Stimulated activated CD4-positive, alpha-beta T cell treated with anti-CD3 and anti-CD28 coated beads, Interleukin-1b, Interleukin-23, amount 100 ng/mL, for 24 hours (primary cell): ENCODE data around the gene DNER.

Experiments
- DNase-seq, 4 experiments: peaks; one replicate each; pipeline ENCODE4 v3.0.0-alpha.2; 2020; ENCODE audit warnings: low read depth in 4 of 4, low spot score in 1 of 4

The DNER gene

DNA sequence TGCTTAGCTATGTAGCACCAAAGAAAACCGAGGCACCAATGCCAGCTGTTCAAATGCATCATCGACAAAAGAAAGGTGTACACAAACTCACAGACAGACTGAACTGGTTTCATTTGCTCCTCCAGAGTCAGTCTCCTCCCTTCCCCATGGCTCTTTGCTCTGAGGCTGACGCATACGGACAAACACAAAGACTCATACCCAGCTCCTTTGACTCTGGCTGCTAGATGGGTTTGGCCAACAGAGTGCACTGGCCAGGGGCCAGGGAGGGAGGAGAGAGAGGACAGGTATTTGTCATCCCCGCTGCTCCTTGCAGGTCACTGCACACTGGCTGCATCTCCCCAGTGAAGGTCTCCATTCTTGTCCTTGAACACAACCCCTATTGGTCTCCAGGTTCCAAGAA is 40.7 kb downstream of the DNER start:
- no peak for DNase-seq

- no peak for DNase-seq
Observed at GRCh38 chr2:229672021-229672420, 42.3 kb downstream of the DNER start.

- no peak for DNase-seq
Observed at GRCh38 chr2:229669841-229670240, 44.5 kb downstream of the DNER start.

- DNase-seq = no peak
Observed at GRCh38 chr2:229666811-229667210, 47.5 kb downstream of the DNER start.

DNA sequence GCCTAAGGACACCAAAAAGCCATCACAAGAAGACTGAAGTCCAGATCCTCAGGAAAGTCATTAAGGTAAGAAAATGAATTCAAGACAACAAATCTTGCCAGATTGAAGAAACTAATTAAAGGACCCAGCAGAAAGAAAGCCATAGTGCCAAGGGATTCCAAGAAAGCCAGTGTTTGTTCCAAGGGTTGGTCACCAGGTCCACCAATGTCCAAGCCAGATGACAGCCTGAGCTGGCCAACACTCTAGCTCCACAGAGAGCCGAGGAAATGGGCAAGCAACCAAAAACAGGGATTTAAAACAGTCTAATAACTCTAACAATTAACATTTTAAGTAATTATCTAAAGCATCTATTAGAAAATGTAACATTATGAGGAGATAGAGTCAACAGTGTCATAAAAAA is 49.2 kb downstream of the DNER start:
- no peak for DNase-seq

DNA sequence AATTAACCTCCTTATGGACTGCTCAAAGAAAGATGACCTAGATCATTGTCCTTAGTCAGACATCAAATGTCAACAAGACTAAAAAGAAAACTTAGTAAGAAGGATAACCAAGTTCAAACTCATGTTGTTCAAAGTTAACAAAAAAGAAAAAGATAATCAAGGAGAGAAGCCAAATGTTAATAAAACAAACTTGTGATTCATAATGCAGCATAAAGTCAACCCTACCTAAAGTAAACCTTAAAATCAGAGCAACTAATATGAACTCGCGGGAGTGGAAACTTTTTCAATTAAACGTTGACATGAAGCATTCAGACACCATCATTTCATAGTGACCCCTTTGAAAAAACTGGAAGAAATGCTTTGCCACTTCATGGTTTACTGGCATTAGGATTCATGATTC is 52.9 kb downstream of the DNER start:
- no peak for DNase-seq

DNA sequence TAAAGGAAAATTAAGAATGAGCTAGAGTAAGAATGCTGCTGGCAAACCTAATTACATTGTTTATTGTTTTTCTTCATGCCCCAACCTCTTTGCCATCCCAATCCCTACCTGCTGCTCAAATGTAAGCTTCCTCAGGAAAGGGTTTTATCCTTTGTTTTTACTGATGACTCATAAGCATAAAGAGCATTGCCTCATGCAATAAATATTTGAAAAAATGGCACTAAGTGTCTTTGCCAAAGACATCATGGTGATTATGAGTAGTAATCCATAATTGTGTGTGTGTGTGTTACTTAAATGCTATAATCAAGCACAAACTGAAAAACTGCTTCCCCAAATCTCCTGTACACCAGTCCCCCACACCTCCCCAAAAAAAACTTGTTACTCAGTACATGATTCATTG is 53.4 kb downstream of the DNER start:
- DNase-seq = no peak

DNA sequence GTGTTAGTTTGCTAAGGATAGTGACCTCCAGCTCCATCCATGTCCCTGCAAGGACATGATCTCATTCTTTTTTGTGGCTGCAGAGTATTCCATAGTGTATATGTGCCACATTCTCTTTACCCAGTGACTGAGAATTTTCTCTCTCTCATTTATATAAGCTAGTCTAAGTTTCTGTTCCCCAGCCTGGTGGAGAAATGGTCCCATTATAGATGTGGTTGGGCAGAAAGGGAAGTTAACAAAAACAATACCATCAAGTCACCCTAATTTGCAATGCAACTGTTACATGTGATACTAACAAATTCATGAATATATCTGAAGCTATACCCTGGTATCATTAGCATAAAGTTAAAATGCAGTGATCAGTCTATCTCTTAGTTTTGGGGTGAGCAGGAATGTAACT is 54.0 kb downstream of the DNER start:
- no peak for DNase-seq

- DNase-seq = no peak
Observed at GRCh38 chr2:229658004-229658403, 56.4 kb downstream of the DNER start.

DNA sequence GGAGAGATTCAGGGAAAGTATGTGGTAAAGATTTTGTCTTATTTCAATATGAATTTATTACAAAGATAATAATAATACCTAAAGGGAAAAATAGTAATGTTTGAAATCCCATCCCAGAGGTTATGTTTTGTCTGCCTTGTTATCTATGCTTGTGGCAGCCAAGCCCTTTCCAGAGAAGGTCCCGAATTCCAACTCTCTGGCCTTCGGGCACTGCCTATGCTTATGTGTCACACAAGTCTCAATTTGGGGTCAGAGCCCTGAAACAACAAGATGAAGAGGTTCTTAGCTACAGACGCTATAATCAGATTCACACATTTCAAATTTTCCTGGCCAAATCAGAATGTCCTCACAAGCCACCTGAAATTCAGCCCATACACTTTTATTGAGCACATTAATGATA is 59.9 kb downstream of the DNER start:
- DNase-seq = no peak

GRCh38 chr2:229653531-229653930 is 60.8 kb downstream of the DNER start:
- DNase-seq = no peak

GRCh38 chr2:229652796-229653195 is 61.6 kb downstream of the DNER start:
- no peak for DNase-seq

GRCh38 chr2:229650901-229651300 is 63.5 kb downstream of the DNER start:
- no peak for DNase-seq

DNA sequence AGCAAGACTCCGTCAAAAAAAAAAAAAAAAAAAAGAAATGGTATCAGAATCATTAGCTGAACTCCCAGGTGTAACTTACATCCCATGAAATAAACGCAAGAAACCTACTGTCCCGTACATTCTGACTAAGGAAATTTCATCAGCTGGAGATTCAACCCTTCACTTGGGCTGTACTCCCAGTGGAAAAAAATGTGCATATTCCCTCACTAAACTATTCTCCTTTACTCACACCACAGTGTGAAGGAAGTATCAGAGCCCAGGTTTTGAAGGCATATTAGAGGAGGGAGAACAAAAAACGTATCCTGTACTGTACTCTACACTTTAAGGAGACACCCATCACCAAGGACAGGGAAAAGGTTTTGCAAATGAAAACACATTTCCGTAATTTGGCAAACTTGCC is 64.3 kb downstream of the DNER start:
- no peak for DNase-seq

DNA sequence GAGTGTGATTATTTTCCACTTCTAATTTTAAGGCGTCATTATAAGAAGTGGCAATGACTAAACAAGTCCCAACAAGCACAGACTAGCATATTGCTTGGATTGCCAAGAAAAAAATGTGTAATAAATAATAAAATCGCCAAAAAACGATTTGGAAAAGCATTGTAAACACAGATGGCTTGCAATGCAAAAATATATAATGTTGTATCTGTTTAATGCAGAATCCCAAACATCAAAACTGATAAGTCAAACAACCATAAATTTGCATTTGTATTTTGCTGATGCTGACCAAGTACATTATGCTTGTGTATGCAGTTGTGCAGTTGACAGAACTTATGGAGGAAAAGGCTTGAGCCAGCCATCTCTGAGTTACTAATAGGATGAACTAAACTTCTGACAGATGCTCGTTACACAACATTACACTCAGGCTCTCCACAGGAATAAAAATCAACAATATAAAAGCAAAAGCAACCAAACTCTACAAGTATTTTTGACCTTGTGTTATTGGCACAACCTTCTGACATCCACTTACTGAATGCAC is 68.1 kb downstream of the DNER start:
- DNase-seq = no peak

GRCh38 chr2:229642371-229642770 is 72.0 kb downstream of the DNER start:
- no peak for DNase-seq

DNA sequence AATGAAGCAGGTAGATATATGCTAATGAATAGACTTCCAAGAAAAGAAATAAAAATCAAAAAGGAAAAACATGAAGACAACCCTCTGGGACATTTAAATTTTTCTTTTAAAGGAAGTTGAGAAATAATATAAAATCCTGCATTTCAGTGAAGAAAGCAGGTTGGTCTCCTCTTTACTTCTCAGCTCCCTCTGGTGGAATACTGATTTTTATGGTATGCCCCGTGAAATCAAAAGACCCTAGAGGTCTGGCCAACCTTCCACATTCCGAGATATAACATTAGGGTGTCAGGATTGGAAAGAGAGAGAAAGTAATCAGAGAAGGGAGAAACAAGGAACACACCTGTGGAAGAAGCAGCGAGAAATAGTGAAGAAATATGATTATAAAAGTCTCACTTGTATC is 72.7 kb downstream of the DNER start:
- no peak for DNase-seq

DNA sequence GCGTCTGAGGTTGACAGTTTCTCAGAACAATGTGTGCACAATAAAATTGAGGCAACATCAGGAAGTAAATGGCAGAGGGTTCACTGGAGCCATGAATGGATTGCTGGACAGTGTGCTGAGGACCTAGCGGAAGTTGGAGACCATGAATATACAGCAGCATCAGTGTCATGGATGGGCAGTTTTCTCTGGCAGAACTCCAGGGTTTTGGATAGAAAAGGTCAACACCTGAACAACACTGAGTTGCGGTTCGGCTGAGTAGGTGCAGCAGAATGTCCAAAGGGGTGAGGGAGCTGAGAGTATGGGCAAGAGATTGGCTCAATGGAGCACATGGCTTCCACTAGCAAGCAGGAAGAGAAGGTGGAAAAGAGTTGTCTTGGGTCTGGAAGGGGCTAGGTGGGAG is 73.7 kb downstream of the DNER start:
- no peak for DNase-seq

- no peak for DNase-seq
Observed at GRCh38 chr2:229636571-229636970, 77.8 kb downstream of the DNER start.

DNA sequence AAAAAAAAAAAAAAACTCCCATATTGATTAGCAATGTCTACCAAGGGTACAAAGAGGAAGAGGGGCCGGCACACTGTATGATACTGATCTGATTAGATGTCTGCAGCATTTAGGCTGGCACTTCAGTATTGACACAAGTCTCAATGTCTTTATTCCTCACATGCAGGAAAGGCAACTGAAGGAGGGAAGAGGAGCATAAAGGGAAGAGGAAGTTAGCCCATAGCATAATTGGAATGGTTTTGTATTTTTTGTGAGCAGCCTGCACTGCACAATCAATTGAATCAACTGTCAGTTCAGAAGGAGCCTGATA is 79.0 kb downstream of the DNER start:
- DNase-seq = no peak

DNA sequence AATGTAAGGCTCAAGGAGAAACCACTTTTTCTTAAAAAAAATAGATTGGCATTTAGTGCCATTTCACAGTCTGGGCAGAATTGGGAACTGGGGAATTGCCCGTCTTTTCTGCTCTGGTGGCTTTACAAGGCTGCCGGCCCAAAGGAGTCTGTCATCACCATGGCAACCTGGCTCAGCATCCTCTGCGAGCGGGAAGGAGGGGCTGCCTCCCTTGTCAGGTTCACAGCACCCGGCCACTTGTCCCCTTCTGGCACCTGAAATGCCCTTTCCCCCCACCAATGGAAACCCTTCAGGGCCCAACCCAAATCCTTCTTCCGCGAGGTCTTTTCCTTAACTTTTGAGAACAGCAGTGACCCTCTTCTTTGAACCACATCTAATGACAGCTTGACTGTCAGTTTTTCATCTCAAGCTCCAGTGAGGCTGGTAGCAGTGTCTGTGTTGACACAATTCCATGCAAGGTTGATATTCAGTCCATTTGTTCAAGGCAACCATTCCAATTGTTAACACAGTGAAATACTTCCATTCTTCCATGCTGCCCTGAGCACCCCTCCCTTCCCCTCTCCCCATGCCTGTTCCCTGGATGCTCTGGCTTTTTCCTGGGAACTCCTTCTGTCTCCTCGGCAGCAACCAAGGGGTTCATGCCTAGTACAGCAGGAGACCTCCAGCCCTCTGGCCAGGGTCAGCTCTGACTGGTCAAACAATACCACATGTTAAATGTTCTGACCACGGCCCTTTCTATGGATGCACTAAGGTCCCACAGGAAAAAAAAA is 79.6 kb downstream of the DNER start:
- no peak for DNase-seq

DNA sequence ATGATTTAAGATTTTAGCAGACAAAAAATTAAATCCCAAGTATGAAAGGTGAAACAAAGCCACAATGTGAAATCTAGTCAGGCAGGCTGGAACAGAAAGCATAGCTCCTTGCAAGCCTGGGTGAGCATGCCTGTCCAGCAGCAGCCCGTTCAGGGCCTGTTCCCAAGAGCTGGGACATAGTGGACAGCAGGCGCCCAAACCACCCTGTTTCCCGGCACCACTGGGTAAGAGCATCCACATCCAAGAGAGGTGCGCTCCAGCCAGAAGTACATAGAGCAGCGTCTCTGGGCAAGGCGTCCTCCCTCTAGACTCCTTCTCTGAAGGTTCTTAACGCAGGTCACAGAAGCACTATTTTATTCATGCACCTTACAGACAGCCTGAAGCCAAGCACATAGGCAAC is 80.8 kb downstream of the DNER start:
- no peak for DNase-seq

GRCh38 chr2:229629039-229629438 is 85.3 kb downstream of the DNER start:
- no peak for DNase-seq
